Measurements from ENCODE around the gene PNMA6E. TPM values are rescaled to one million over a fixed set of nuclear protein-coding genes. Genes with fewer than 3 reads are reported as not detected.
A peak's percentile ranks its signal among the peaks of the same experiment; 100 is the strongest.

PNMA6E gene
- total RNA-seq, 1 donor from 2014 or later, result not detected

- Mint-ChIP-seq H3K36me3 (no peaks in the 10 kb centered on the region), H3K27ac (no peak overlapping the region), H3K27me3 (ENCODE audit: low read depth) (peaks cover 19% of the 10 kb centered on the region), H3K9me3 (peaks cover 5% of the 10 kb centered on the region), H3K4me1 (peaks cover 14% of the 10 kb centered on the region), H3K4me3 (peak overlapping the region; percentile 59)
- DNase-seq (ENCODE audit: low spot score in 2 of 2, unreplicated experiment in 2 of 2), result no peak
- TF ChIP-seq CTCF (IDR thresholded peaks at IDR 0.05; ENCODE audit: unreplicated experiment), result no peak
These were observed 9.2 kb upstream of the PNMA6E start for GRCh38 chrX:153410373-153410772.

- Mint-ChIP-seq H3K27ac (no peak overlapping the region), H3K36me3 (no peaks in the 10 kb centered on the region), H3K9me3 (peaks cover 4% of the 10 kb centered on the region), H3K27me3 (ENCODE audit: low read depth) (peaks cover 26% of the 10 kb centered on the region), H3K4me1 (peaks cover 14% of the 10 kb centered on the region), H3K4me3 (no peak overlapping the region)
- no peak for TF ChIP-seq CTCF (IDR thresholded peaks at IDR 0.05; ENCODE audit: unreplicated experiment)
- DNase-seq (ENCODE audit: low spot score in 2 of 2, unreplicated experiment in 2 of 2), result no peak
These were observed 8.4 kb upstream of the PNMA6E start for GRCh38 chrX:153409414-153410101.

- Mint-ChIP-seq H3K27me3 (ENCODE audit: low read depth) (peaks cover 30% of the 10 kb centered on the region), H3K4me1 (peaks cover 14% of the 10 kb centered on the region), H3K9me3 (peaks cover 4% of the 10 kb centered on the region), H3K27ac (no peak overlapping the region), H3K36me3 (no peaks in the 10 kb centered on the region), H3K4me3 (no peak overlapping the region)
- DNase-seq (ENCODE audit: low spot score in 2 of 2, unreplicated experiment in 2 of 2), result no peak
- no peak for TF ChIP-seq CTCF (IDR thresholded peaks at IDR 0.05; ENCODE audit: unreplicated experiment)
These were observed 7.8 kb upstream of the PNMA6E start for GRCh38 chrX:153408871-153409351.

- Mint-ChIP-seq H3K27ac (no peak overlapping the region), H3K9me3 (peaks cover 6% of the 10 kb centered on the region), H3K36me3 (no peaks in the 10 kb centered on the region), H3K27me3 (ENCODE audit: low read depth) (peaks cover 30% of the 10 kb centered on the region), H3K4me1 (peaks cover 14% of the 10 kb centered on the region), H3K4me3 (no peak overlapping the region)
- no peak for DNase-seq (ENCODE audit: low spot score in 2 of 2, unreplicated experiment in 2 of 2)
- no peak for TF ChIP-seq CTCF (IDR thresholded peaks at IDR 0.05; ENCODE audit: unreplicated experiment)
These were observed 7.1 kb upstream of the PNMA6E start for GRCh38 chrX:153408221-153408721.

GRCh38 chrX:153407736-153408135 lies 6.6 kb upstream of the PNMA6E start:
- Mint-ChIP-seq H3K27ac (no peak overlapping the region), H3K36me3 (no peaks in the 10 kb centered on the region), H3K9me3 (peaks cover 11% of the 10 kb centered on the region), H3K4me1 (peaks cover 14% of the 10 kb centered on the region), H3K27me3 (ENCODE audit: low read depth) (peaks cover 33% of the 10 kb centered on the region), H3K4me3 (no peak overlapping the region)
- TF ChIP-seq CTCF (IDR thresholded peaks at IDR 0.05; ENCODE audit: unreplicated experiment), result no peak
- no peak for DNase-seq (ENCODE audit: low spot score in 2 of 2, unreplicated experiment in 2 of 2)
